Natural killer cell treated with Interleukin-12 subunit alpha and Interleukin-12 subunit beta and Interleukin-15 and Interleukin-18, amount 100 ng/mL, for 72 hours (primary cell): Measurements from ENCODE around the gene PTPRN2. TPM values are rescaled to one million over a fixed set of nuclear protein-coding genes. Genes with fewer than 3 reads are reported as not detected.

Source experiments
- ATAC-seq, 2 donors: fragments of 150-1000 bp; cut with Tn5 transposase in 1 of 2; sonication (Bioruptor Pico), chemical (Tn5 transposase) in 1 of 2; 2 replicates each; pipeline ENCODE4 v1.10.0; 2021
- DNase-seq: peaks from one replicate; pipeline ENCODE4 v3.0.0; 2022; ENCODE audit warnings: low spot score
- H3K27ac Mint-ChIP-seq, 2 donors: 1 replicate in 1 of 2; 2 replicates in 1 of 2; pipeline ENCODE4 v1.8.0; 2022; ENCODE audit warnings: mixed read lengths in 2 of 2, mild to moderate bottlenecking in 1 of 2, moderate library complexity in 1 of 2
- H3K27me3 Mint-ChIP-seq, 2 donors: 1 replicate in 1 of 2; 2 replicates in 1 of 2; pipeline ENCODE4 v1.8.0; 2022; ENCODE audit warnings: mixed read lengths in 2 of 2
- H3K36me3 Mint-ChIP-seq: one replicate; pipeline ENCODE4 v1.8.0; 2022; ENCODE audit warnings: mixed read lengths
- H3K4me1 Mint-ChIP-seq, 2 donors: 1 replicate in 1 of 2; 2 replicates in 1 of 2; pipeline ENCODE4 v1.8.0; 2022; ENCODE audit warnings: low read depth in 2 of 2, mixed read lengths in 2 of 2, mild to moderate bottlenecking in 1 of 2
- H3K4me3 Mint-ChIP-seq: one replicate; pipeline ENCODE4 v1.8.0; 2022; ENCODE audit warnings: mixed read lengths
- H3K9me3 Mint-ChIP-seq: 2 replicates; pipeline ENCODE4 v1.8.0; 2022; ENCODE audit warnings: mixed read lengths
- total RNA-seq, 2 donors: library from RNA; stranded (reverse); gene quantifications; one replicate each; pipeline ENCODE4 v1.2.3, GENCODE V29; 2022

Gene PTPRN2
- total RNA-seq, 2 donors from 2014 or later, result 0.17 to 0.74 TPM

- Mint-ChIP-seq H3K27me3 (peaks cover 0 to 6% of the 10 kb centered on the region in 2 donors), H3K4me1 (no peaks in the 10 kb centered on the region), H3K9me3 (no peaks in the 10 kb centered on the region), H3K4me3 (no peak overlapping the region), H3K27ac (no peak overlapping the region), H3K36me3 (no peaks in the 10 kb centered on the region)
- DNase-seq (no peak), ATAC-seq (no peak)
Measured at GRCh38 chr7:157807510-157807909, 780.1 kb downstream of the PTPRN2 start.

DNA sequence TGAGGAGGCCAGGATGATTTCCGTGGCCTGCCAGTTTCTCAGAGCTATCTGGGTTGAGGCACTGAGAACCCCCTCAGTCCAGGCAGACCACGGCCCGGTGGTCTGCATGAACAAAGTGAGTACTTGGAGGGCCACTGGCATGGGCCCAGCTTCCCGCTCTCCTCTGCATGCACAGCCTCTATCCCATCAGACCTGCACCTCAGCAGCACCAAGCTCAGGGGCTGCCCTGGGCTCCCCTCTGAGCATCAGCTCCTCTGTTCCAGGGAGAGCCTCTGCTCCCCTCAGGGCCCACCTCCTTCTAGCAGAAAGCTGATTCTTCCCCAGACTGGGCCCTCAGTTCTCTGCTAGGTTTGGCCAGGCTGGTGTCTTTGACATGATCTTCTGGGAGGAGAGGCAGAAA, 780.9 kb downstream of the PTPRN2 start:
- H3K27ac Mint-ChIP-seq, result no peak overlapping the region
- H3K27me3 Mint-ChIP-seq, result peaks cover 4 to 6% of the 10 kb centered on the region in 2 donors
- DNase-seq (no peak), ATAC-seq (no peak)
- H3K4me3 Mint-ChIP-seq, result no peak overlapping the region
- no peaks in the 10 kb centered on the region for H3K36me3 Mint-ChIP-seq
- H3K4me1 Mint-ChIP-seq, result no peaks in the 10 kb centered on the region
- no peaks in the 10 kb centered on the region for H3K9me3 Mint-ChIP-seq

- no peaks in the 10 kb centered on the region for H3K9me3 Mint-ChIP-seq
- ATAC-seq, result no peak
- H3K27ac Mint-ChIP-seq, result no peak overlapping the region
- H3K4me1 Mint-ChIP-seq, result no peaks in the 10 kb centered on the region
- no peak overlapping the region for H3K4me3 Mint-ChIP-seq
- H3K36me3 Mint-ChIP-seq, result no peaks in the 10 kb centered on the region
- DNase-seq, result no peak
- peaks cover 4 to 6% of the 10 kb centered on the region in 2 donors for H3K27me3 Mint-ChIP-seq
Measured at GRCh38 chr7:157805713-157806112, 781.9 kb downstream of the PTPRN2 start.

DNA sequence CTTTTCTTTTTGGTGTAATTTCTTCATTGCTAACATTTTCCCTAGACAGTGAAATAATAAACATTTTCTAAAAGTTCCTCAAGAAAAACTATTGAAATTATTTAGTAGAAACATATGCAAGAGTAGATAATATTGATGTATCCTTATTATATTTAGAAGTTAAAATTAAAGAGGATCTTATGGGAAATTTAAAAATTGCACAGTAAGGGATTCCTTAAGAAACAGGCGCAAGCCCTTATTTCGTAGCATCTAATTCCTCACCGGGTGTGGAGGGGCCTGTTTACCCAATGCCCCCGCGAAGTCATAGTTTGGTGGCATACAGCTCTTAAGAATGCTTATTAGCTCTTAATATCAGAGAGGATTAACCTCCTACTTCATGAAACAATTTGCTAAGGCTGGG, 783.7 kb downstream of the PTPRN2 start:
- Mint-ChIP-seq H3K4me1 (no peaks in the 10 kb centered on the region), H3K9me3 (no peaks in the 10 kb centered on the region), H3K4me3 (no peak overlapping the region), H3K27me3 (peaks cover 4 to 6% of the 10 kb centered on the region in 2 donors), H3K36me3 (no peaks in the 10 kb centered on the region), H3K27ac (no peak overlapping the region)
- DNase-seq, result no peak
- no peak for ATAC-seq

GRCh38 chr7:157801971-157802675, 785.5 kb downstream of the PTPRN2 start:
- Mint-ChIP-seq H3K36me3 (no peaks in the 10 kb centered on the region), H3K27me3 (peaks cover 4 to 6% of the 10 kb centered on the region in 2 donors), H3K4me1 (no peaks in the 10 kb centered on the region), H3K9me3 (no peaks in the 10 kb centered on the region), H3K27ac (no peak overlapping the region), H3K4me3 (no peak overlapping the region)
- no peak for ATAC-seq
- DNase-seq, result no peak

GRCh38 chr7:157801113-157801512, 786.5 kb downstream of the PTPRN2 start:
- no peak overlapping the region for H3K4me3 Mint-ChIP-seq
- no peak for DNase-seq
- no peak overlapping the region for H3K27ac Mint-ChIP-seq
- H3K27me3 Mint-ChIP-seq, result peaks cover 4 to 6% of the 10 kb centered on the region in 2 donors
- no peaks in the 10 kb centered on the region for H3K4me1 Mint-ChIP-seq
- H3K9me3 Mint-ChIP-seq, result no peaks in the 10 kb centered on the region
- H3K36me3 Mint-ChIP-seq, result no peaks in the 10 kb centered on the region
- ATAC-seq, result no peak

DNA sequence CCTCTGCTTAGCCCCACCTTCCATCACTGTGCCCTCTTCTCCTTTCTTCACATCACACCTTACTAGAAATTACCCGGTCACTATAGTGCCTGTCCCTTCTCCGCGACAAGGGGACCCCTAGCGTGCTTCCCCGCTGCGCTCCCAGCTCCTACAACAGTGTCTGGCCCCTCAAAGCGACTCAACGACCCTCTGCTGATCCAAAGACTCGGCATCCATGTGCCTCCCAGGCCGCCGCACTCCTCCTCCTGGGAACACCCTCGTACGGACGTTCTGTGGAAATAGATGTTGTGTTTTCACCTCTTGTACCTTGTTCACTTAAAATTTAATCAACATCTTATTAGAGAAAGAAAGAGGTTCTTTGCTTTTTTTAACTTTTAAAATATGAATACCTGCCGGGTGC, 787.3 kb downstream of the PTPRN2 start:
- H3K4me3 Mint-ChIP-seq, result no peak overlapping the region
- no peak for ATAC-seq
- DNase-seq, result no peak
- no peaks in the 10 kb centered on the region for H3K4me1 Mint-ChIP-seq
- peaks cover 4 to 6% of the 10 kb centered on the region in 2 donors for H3K27me3 Mint-ChIP-seq
- no peaks in the 10 kb centered on the region for H3K36me3 Mint-ChIP-seq
- no peaks in the 10 kb centered on the region for H3K9me3 Mint-ChIP-seq
- no peak overlapping the region for H3K27ac Mint-ChIP-seq

- no peak for DNase-seq
- Mint-ChIP-seq H3K36me3 (no peaks in the 10 kb centered on the region), H3K9me3 (no peaks in the 10 kb centered on the region), H3K4me3 (no peak overlapping the region), H3K27ac (no peak overlapping the region), H3K4me1 (peaks cover 0 to 4% of the 10 kb centered on the region in 2 donors), H3K27me3 (peaks cover 4 to 11% of the 10 kb centered on the region in 2 donors)
- ATAC-seq, result no peak
Measured at GRCh38 chr7:157799076-157799685, 788.4 kb downstream of the PTPRN2 start.

DNA sequence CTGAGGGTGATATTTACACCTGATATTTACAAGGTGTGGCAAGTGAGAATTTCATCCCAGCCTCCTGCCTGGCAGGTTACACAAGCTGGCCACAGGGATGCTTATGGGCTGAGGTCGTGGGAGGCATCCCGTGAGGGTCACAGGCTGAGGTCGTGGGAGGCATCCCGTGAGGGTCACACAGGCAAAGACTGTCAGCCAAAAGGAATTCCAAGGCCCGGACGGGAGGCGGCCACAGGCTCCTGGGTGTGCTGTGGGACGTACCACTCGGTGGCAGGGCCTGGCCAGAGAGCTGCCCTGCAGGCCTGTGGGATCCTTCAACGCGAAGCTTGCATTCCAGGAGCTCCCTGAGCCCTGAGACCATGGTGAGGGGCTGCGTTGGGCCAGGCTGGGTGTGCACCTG, 790.3 kb downstream of the PTPRN2 start:
- Mint-ChIP-seq H3K27me3 (peaks cover 3 to 7% of the 10 kb centered on the region in 2 donors), H3K4me3 (no peak overlapping the region), H3K4me1 (peaks cover 0 to 5% of the 10 kb centered on the region in 2 donors), H3K36me3 (no peaks in the 10 kb centered on the region), H3K27ac (no peak overlapping the region), H3K9me3 (no peaks in the 10 kb centered on the region)
- no peak for DNase-seq
- no peak for ATAC-seq

DNA sequence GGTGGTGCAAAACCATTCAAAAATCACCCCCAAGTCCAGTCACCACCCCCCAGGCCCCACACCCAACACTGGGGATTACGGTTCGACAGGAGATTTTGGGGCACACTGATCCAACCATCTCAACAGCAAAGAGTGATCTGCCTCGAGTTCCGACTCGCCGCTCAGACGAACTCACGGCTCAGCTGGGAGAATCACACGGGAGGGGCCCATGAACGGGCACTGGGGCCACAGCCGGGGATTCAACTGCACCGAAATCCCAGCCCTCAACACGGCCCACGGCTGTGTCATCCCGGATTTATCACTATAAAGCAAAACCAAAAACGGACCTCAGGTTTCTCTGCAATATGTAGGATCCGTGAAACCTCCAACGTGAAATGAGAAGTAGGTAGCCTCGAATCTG, 790.8 kb downstream of the PTPRN2 start:
- peaks cover 0 to 5% of the 10 kb centered on the region in 2 donors for H3K4me1 Mint-ChIP-seq
- no peak for ATAC-seq
- peaks cover 0 to 7% of the 10 kb centered on the region in 2 donors for H3K27me3 Mint-ChIP-seq
- no peak overlapping the region for H3K27ac Mint-ChIP-seq
- DNase-seq, result no peak
- H3K36me3 Mint-ChIP-seq, result no peaks in the 10 kb centered on the region
- H3K9me3 Mint-ChIP-seq, result no peaks in the 10 kb centered on the region
- H3K4me3 Mint-ChIP-seq, result no peak overlapping the region

- H3K4me1 Mint-ChIP-seq, result peaks cover 0 to 5% of the 10 kb centered on the region in 2 donors
Measured at GRCh38 chr7:157795643-157796042, 792.0 kb downstream of the PTPRN2 start.

GRCh38 chr7:157795199-157795598, 792.4 kb downstream of the PTPRN2 start:
- no peak overlapping the region for H3K4me3 Mint-ChIP-seq
- peaks cover 0 to 7% of the 10 kb centered on the region in 2 donors for H3K27me3 Mint-ChIP-seq
- DNase-seq (no peak), ATAC-seq (no peak)
- H3K9me3 Mint-ChIP-seq, result no peaks in the 10 kb centered on the region
- no peak overlapping the region for H3K27ac Mint-ChIP-seq
- H3K4me1 Mint-ChIP-seq, result peaks cover 0 to 5% of the 10 kb centered on the region in 2 donors
- no peaks in the 10 kb centered on the region for H3K36me3 Mint-ChIP-seq

More at GRCh38 chr7:157795643-157796042, 792.0 kb downstream of the PTPRN2 start:
- no peaks in the 10 kb centered on the region for H3K36me3 Mint-ChIP-seq
- no peak for ATAC-seq
- no peak overlapping the region for H3K4me3 Mint-ChIP-seq
- no peaks in the 10 kb centered on the region for H3K9me3 Mint-ChIP-seq
- H3K27ac Mint-ChIP-seq, result no peak overlapping the region
- peaks cover 0 to 7% of the 10 kb centered on the region in 2 donors for H3K27me3 Mint-ChIP-seq
- no peak for DNase-seq

DNA sequence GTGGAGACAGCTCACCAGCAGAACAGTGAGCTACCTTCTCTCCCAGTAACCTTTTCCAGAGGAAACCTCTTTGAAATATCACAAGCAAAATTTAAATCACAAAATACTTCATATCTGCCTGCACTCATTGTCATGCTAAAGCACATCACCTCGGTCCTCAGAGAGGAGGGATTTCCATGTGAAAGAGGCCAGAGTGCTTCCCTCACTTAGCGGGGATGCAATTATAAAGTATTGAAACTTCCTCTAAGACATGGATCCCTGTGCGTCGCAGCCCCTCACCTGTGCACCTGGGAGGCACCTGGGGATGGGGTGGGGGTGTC, 792.9 kb downstream of the PTPRN2 start:
- Mint-ChIP-seq H3K27me3 (peaks cover 0 to 7% of the 10 kb centered on the region in 2 donors), H3K4me1 (peaks cover 0 to 5% of the 10 kb centered on the region in 2 donors), H3K4me3 (no peak overlapping the region), H3K36me3 (no peaks in the 10 kb centered on the region), H3K27ac (no peak overlapping the region), H3K9me3 (no peaks in the 10 kb centered on the region)
- DNase-seq (no peak), ATAC-seq (no peak)

DNA sequence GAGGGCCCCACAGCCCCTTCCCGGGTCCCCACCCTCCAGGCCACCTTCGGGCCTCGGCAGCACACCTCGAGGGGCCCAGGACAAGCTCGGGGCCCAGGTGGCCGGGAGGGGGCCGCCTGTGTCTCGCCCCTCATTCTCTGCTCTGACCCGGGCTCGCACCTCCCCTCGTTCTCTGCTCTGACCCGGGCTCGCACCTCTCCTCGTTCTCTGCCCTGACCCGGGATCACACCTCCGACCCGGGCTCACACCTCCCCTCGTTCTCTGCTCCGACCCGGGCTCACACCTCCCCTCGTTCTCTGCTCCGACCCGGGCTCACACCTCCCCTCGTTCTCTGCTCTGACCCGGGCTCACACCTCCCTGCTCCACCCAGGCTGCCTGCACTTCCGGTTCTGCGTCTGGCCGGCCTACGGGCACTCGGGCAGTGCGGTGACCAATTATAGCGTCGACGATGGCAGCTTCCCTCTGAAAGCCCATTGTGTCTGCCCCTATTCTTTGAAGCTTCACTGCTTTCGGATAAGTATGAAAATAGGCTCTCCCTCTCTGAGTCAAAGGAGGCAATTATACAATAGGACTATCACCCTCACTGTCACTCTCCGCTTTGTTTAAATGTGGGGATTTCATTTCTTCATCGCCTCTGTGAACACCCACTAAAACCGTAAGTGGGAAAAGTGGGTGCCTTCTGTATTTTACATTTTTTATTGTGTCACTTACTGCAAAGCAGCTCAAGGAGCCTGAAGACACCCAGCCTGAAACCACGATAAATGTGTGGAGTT, 793.5 kb downstream of the PTPRN2 start:
- Mint-ChIP-seq H3K4me3 (no peak overlapping the region), H3K4me1 (peaks cover 0 to 5% of the 10 kb centered on the region in 2 donors), H3K27ac (no peak overlapping the region), H3K9me3 (no peaks in the 10 kb centered on the region), H3K27me3 (peaks cover 0 to 7% of the 10 kb centered on the region in 2 donors), H3K36me3 (no peaks in the 10 kb centered on the region)
- ATAC-seq (peak in 1 of 2 donors; percentile 24), DNase-seq (no peak)
